SIG-M5 treated with dmso at 0.1 percent for 504 hours (cell line): ENCODE measurements around the gene PROS1.

Experiments
- DNase-seq: peaks from one replicate; lab custom pipeline; 2025; ENCODE audit not compliant: unreplicated experiment; lab: John Stamatoyannopoulos, UW

The PROS1 gene

GRCh38 chr3:93973131-93974126 is at the start of gene PROS1:
TSS of gene PROS1 (minus strand) at chr3:93973896. CDS start at chr3:93973749, 147 bp downstream.
- DNase-seq, result peak; percentile 83

- no peak for DNase-seq
These were observed 46.6 kb upstream of the PROS1 start for GRCh38 chr3:94020293-94020692.

GRCh38 chr3:94019659-94020058 is 46.0 kb upstream of the PROS1 start:
- DNase-seq, result no peak

- DNase-seq, result no peak
These were observed 41.3 kb upstream of the PROS1 start for GRCh38 chr3:94015025-94015424.

- DNase-seq, result no peak
These were observed 38.5 kb upstream of the PROS1 start for GRCh38 chr3:94012185-94012584.

GRCh38 chr3:94011233-94011711 is 37.6 kb upstream of the PROS1 start:
- DNase-seq, result peak; percentile 63

GRCh38 chr3:94009608-94010007 is 35.9 kb upstream of the PROS1 start:
- DNase-seq, result no peak

GRCh38 chr3:94008253-94008652 is 34.6 kb upstream of the PROS1 start:
- no peak for DNase-seq

- peak; percentile 56 for DNase-seq
These were observed 30.7 kb upstream of the PROS1 start for GRCh38 chr3:94004301-94004910.

GRCh38 chr3:94001827-94002495 is 28.3 kb upstream of the PROS1 start:
- DNase-seq, result no peak

GRCh38 chr3:94001191-94001590 is 27.5 kb upstream of the PROS1 start:
- DNase-seq, result no peak

- DNase-seq, result no peak
These were observed 20.4 kb upstream of the PROS1 start for GRCh38 chr3:93994056-93994455.

GRCh38 chr3:93992207-93992606 is 18.5 kb upstream of the PROS1 start:
- no peak for DNase-seq

- no peak for DNase-seq
These were observed 17.9 kb upstream of the PROS1 start for GRCh38 chr3:93991631-93992030.

- DNase-seq, result no peak
These were observed 15.5 kb upstream of the PROS1 start for GRCh38 chr3:93989241-93989640.

- DNase-seq, result no peak
These were observed 15.1 kb upstream of the PROS1 start for GRCh38 chr3:93988764-93989163.

GRCh38 chr3:93988283-93988682 is 14.6 kb upstream of the PROS1 start:
- DNase-seq, result no peak

GRCh38 chr3:93984618-93985017 is 10.9 kb upstream of the PROS1 start:
- DNase-seq, result no peak

GRCh38 chr3:93983408-93983807 is 9.7 kb upstream of the PROS1 start:
- DNase-seq, result no peak

- no peak for DNase-seq
These were observed 8.0 kb upstream of the PROS1 start for GRCh38 chr3:93981649-93982048.

- peak; percentile 99 for DNase-seq
These were observed 6.4 kb upstream of the PROS1 start, which contains the start of gene ARL13B for GRCh38 chr3:93979850-93980676. TSS of gene ARL13B (plus strand) at chr3:93980155. CDS start at chr3:93980424, 269 bp downstream.
